ENCODE data around the gene TRMT11.
"Not testable (repeated sequence)": the region's sequence is repeated elsewhere in the genome, so short reads cannot be mapped to it uniquely, and the experiment has no call there.

TRMT11 gene

GRCh38 chr6:126048635-126049034, 62.3 kb downstream of the TRMT11 start:
- DNase-seq: no peak

- DNase-seq: no peak
Measured at GRCh38 chr6:126050795-126051194, 64.5 kb downstream of the TRMT11 start.

GRCh38 chr6:126051791-126052190, 65.5 kb downstream of the TRMT11 start:
- no peak for DNase-seq

- DNase-seq: no peak
Measured at GRCh38 chr6:126052485-126052884, 66.1 kb downstream of the TRMT11 start.

GRCh38 chr6:126054258-126054702, 67.9 kb downstream of the TRMT11 start:
- DNase-seq: no peak

GRCh38 chr6:126054802-126055201, 68.5 kb downstream of the TRMT11 start:
- DNase-seq: no peak

GRCh38 chr6:126055449-126055848, 69.1 kb downstream of the TRMT11 start:
- no peak for DNase-seq

GRCh38 chr6:126056355-126057004, 70.1 kb downstream of the TRMT11 start:
- no peak for DNase-seq

- not testable (repeated sequence) for DNase-seq
Measured at GRCh38 chr6:126058085-126058484, 71.7 kb downstream of the TRMT11 start.

- no peak for DNase-seq
Measured at GRCh38 chr6:126060400-126060799, 74.1 kb downstream of the TRMT11 start.

- DNase-seq: no peak
Measured at GRCh38 chr6:126063512-126064146, 77.3 kb downstream of the TRMT11 start.

GRCh38 chr6:126064257-126064747, 78.0 kb downstream of the TRMT11 start:
- no peak for DNase-seq

GRCh38 chr6:126064748-126065401, 78.5 kb downstream of the TRMT11 start:
- no peak for DNase-seq

GRCh38 chr6:126066053-126067048, 80.0 kb downstream of the TRMT11 start:
- no peak for DNase-seq

GRCh38 chr6:126067073-126067472, 80.7 kb downstream of the TRMT11 start:
- no peak for DNase-seq

- DNase-seq: no peak
Measured at GRCh38 chr6:126069449-126069848, 83.1 kb downstream of the TRMT11 start.

GRCh38 chr6:126071000-126071647, 84.8 kb downstream of the TRMT11 start:
- DNase-seq: no peak

- DNase-seq: no peak
Measured at GRCh38 chr6:126072172-126072571, 85.8 kb downstream of the TRMT11 start.

- no peak for DNase-seq
Measured at GRCh38 chr6:126072834-126073233, 86.5 kb downstream of the TRMT11 start.

- no peak for DNase-seq
Measured at GRCh38 chr6:126075335-126076071, 89.2 kb downstream of the TRMT11 start.

GRCh38 chr6:126076992-126077664, 90.8 kb downstream of the TRMT11 start:
- DNase-seq: no peak

Measured in activated effector memory CD4-positive, alpha-beta T cell treated with Interleukin-2 at 50 U/mL for 16 hours (primary cell).